GM19025 (cell line): Measurements from ENCODE around the gene FILIP1L.
A peak's percentile ranks its signal among the peaks of the same experiment; 100 is the strongest.

Experiments used
- ATAC-seq: cut with Tn5 transposase; IDR thresholded peaks from one replicate; pipeline ENCODE4 v1.9.1; 2021; ENCODE audit warnings: mild to moderate bottlenecking, low read depth, moderate library complexity; ENCODE audit not compliant: unreplicated experiment

FILIP1L gene

GRCh38 chr3:99934975-99935797, 179.1 kb downstream of the FILIP1L start:
- no peak for ATAC-seq

- ATAC-seq, result no peak
Observed at GRCh38 chr3:99933971-99934750, 180.1 kb downstream of the FILIP1L start.

DNA sequence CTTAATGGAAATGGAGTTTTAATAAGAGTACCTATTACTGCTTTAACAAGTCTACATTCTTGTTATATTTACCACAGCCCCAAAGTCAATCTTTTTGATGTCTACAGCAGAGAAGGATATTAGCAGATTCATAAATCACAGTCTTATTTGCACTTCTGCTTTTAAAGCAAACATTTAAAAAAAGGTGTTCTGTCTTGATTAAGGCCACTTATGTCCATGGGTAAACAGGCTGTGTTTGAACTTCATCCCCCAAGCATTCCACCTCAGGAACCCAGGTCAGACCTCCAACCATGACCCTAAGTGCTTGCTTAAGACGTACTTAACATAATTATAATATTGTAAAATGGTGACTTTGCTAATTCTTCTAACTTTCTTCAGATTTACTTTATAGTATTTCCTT, 183.2 kb downstream of the FILIP1L start:
- no peak for ATAC-seq

DNA sequence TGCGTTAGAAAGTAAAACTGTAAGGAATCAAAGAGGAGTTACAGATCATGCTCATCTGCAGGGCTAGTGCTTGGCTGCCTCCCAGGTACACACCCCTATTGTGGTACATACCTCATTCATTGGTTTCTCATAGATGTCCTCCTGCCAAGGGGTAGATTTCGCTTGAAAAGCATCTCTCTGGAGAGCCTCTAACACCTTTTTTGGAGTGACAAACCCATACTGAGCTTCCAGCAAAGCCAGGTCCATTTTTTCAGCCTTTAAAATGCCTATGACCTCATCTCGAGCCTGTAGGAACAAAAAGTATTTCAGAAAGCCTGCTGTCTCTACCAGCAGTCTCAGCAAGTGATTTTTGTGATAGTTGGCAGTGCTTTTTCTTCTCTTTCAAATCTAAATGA, 184.6 kb downstream of the FILIP1L start:
- no peak for ATAC-seq

- ATAC-seq, result no peak
Observed at GRCh38 chr3:99928771-99929744, 185.2 kb downstream of the FILIP1L start.

DNA sequence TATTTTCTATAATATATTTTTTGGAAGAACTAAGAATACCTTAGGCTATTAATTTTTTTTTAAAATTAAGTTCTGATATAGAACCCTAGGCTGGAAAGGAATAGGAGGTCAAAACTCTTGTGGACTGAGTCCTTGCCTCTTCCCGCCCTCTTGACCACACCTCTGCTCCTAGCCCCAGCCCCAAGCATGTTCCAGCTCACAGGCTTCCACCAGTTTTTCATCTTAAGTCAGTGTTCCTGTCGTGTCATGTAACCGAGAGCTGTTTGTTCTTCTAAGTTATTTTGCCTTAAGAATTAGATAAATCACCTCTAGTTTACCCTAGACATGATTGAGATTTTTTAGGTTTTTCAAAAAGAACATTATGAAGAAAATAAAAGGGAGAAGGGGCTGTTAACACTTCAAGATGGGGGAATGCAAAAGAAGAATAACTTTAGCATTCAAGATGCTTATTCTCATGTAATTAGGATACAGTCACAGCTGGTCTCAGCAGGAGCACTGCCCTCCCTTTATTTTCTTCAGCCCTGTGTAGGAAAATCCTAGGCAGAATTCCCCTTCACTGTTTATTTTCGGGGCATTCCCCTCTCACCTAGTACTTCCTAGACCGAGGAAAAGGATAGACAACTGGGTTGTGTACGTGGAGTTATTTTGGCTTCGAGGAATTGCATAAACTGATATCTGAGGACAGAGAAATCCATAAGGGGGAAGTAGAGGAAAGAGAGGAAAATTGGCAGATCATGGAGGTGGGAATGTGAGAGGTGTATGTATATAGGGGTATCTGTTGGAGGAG, 186.4 kb downstream of the FILIP1L start:
- no peak for ATAC-seq

DNA sequence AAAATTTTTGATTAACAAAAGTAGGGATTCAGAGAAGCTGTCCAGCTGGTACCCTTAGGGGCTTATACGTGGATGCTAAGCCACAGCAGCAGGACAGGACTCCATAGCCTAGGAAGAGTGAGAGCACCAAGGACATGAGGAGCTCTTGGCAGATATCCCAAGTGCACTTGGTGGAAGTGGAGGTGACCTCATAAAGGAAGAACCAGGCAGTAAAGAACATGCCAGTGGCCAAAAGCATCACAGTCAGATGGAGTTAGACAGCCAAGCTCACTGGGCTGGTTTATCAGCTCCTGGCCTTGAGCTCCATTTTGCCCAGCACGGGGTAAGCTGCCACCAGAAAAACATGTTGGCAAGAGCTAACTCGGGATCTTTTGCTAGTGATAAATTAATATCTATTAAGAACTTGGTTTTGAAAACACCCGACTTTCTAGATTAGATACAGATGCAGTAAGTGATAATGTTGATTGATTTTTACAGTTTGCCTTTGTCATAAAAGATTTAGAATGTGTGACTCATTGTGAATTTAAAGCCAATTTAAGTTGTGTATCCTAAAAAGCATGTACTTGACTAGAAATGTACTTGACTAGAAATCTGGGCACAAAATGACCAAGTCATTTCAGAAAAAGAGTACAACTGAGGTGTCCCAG, 188.6 kb downstream of the FILIP1L start:
- ATAC-seq, result no peak

GRCh38 chr3:99923873-99924272, 190.4 kb downstream of the FILIP1L start:
- no peak for ATAC-seq

- ATAC-seq, result no peak
Observed at GRCh38 chr3:99921986-99922385, 192.3 kb downstream of the FILIP1L start.

GRCh38 chr3:99921377-99921695, 193.0 kb downstream of the FILIP1L start:
- no peak for ATAC-seq

DNA sequence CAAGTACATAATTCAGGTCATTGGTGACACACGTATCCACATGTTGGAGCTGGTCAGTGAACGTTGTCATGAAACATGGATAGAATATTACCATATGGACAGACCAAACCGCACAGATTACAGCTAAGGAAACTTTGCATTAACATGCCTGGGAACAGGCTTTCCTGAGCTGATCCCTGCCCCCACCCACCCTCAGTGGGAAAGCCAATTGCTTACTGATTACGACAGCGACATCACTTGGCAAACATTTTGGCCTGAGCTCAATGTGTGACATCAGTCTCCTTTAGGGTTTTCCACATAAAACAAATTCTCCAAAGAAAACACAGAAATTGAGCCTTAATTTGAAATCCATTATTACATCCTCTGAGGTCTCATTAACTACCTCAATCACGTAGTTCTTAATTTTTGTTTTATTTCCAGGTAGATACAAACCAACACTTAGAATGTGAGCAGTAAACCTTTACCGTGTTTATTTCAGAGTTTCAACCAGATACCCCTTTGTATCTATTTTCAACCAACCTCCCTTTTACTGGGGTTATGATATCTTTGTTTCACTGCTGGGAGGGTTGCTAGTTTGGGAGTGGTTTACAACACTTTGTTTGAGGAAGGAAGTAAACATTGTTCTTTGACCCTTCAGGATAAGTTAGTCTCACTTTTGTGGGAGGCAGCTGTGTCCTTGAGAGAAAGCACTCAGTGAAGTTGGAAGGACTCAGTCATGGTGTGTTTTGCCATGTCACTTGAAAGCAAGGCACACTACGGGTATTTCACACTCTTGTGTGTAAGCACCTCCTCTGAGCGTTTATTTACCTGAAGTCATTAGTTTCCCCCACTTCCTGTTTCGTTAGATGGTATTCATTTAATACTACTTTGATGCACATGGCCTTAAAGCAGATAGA, 193.6 kb downstream of the FILIP1L start:
- ATAC-seq, result peak; percentile 38

DNA sequence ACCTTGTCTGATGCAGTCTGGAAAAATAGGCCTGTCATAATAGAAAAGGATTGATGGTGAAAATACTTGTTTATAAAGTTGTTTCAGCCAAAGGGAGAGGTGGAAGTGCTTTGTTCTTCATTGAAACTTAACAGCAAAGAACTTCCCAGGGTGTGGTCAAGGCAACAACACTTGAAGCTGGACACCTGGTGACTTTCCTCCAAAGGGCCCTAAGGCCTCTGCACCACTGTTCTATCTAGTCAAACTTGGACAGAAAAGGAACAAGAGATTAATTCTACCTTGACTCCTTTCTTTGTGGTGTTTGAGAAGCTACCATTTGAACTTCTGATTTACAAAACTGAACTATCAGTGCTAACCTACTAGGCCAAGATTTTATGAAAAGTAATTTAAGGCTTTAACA, 194.6 kb downstream of the FILIP1L start:
- no peak for ATAC-seq

- no peak for ATAC-seq
Observed at GRCh38 chr3:99918715-99919114, 195.6 kb downstream of the FILIP1L start.

- ATAC-seq, result no peak
Observed at GRCh38 chr3:99915906-99916432, 198.3 kb downstream of the FILIP1L start.

GRCh38 chr3:99911433-99911832, 202.9 kb downstream of the FILIP1L start:
- no peak for ATAC-seq

GRCh38 chr3:99910752-99911290, 203.5 kb downstream of the FILIP1L start:
- ATAC-seq, result no peak

- ATAC-seq, result no peak
Observed at GRCh38 chr3:99909714-99910495, 204.4 kb downstream of the FILIP1L start.
